Measurements from ENCODE around the gene R3HDM2. TPM values are rescaled to one million over a fixed set of nuclear protein-coding genes. Genes with fewer than 3 reads are reported as not detected.

R3HDM2 gene
- total RNA-seq, 4 donors from 2014 or later, result 26.3 to 56.9 (median 33.3) TPM

- intact Hi-C loops (cut with DNase I; ENCODE audit: low total_unique reads), result no loop called here
- Histone ChIP-seq H3K36me3 (no peaks in the 10 kb centered on the region), H3K4me3 (peak within 1 kb of the TSS; percentile 18 to 52 (median 32)), H3K27ac (no peak within 1 kb of the TSS), H3K9me3 (no peaks in the 10 kb centered on the region), H3K4me1 (peaks cover 16 to 27% (median 18%) of the 10 kb centered on the region in 4 donors), H3K27me3 (peaks cover 68% of the 10 kb centered on the region)
- WGBS, 2 donors (ENCODE audit: low coverage in 1 of 2), result 0 to 2% methylated on average over 2 to 54 of the region's 102 CpGs
- in situ Hi-C loops (cut with MboI; ENCODE audit: low pct_ligation_motif_present in 1 of 4, low pct_unique_long_range_greater_than_20kb in 1 of 4, low sequenced_read_pairs in 3 of 4), result no loop called here
- TF ChIP-seq CTCF (IDR thresholded peaks at IDR 0.05) (no peak), EP300 (IDR thresholded peaks at IDR 0.05; ENCODE audit: low read depth) (no peak), POLR2AphosphoS5 (IDR thresholded peaks at IDR 0.05) (no peak), POLR2A (IDR thresholded peaks at IDR 0.05) (no peak)
- peak; percentile 54 for DNase-seq
These were observed 214.6 kb downstream of the R3HDM2 start, which contains the start of gene NXPH4 for GRCh38 chr12:57216014-57216911. NXPH4 (plus strand) TSS chr12:57216794; CDS start chr12:57216970, 176 bp downstream.

DNA sequence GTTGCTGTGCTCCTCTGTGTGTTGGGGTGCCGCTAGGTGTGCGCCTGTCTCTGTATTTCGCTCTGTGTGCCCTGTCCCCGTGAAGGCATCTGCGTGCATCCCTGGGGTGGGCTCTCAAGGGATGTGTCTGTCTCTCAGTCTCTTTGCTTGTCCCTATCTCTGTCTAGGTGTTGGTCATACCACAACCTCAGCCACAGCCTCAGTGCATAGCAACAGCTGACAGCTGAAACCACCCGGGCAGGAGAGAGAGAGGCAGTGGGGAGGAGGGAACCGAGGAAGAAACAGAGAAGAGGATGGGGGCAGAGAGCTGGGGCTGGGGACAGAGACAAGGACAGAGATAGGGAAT, 215.2 kb downstream of the R3HDM2 start:
- intact Hi-C loops (cut with DNase I; ENCODE audit: low total_unique reads) (no loop called here), in situ Hi-C loops (cut with MboI; ENCODE audit: low pct_ligation_motif_present in 1 of 4, low pct_unique_long_range_greater_than_20kb in 1 of 4, low sequenced_read_pairs in 3 of 4) (no loop called here)
- Histone ChIP-seq H3K36me3 (no peaks in the 10 kb centered on the region), H3K27me3 (peaks cover 62% of the 10 kb centered on the region), H3K4me3 (no peak overlapping the region), H3K27ac (no peak overlapping the region), H3K4me1 (peaks cover 16 to 27% (median 18%) of the 10 kb centered on the region in 4 donors), H3K9me3 (no peaks in the 10 kb centered on the region)
- 11% methylated on average over 7 of the region's 7 CpGs; no CpG with 5 or more reads in 1 of the 2 donors for WGBS, 2 donors (ENCODE audit: low coverage in 1 of 2)
- DNase-seq, result no peak
- no peak for TF ChIP-seq CTCF (IDR thresholded peaks at IDR 0.05)
- TF ChIP-seq POLR2A (IDR thresholded peaks at IDR 0.05), result no peak
- no peak for TF ChIP-seq EP300 (IDR thresholded peaks at IDR 0.05; ENCODE audit: low read depth)
- no peak for TF ChIP-seq POLR2AphosphoS5 (IDR thresholded peaks at IDR 0.05)

DNA sequence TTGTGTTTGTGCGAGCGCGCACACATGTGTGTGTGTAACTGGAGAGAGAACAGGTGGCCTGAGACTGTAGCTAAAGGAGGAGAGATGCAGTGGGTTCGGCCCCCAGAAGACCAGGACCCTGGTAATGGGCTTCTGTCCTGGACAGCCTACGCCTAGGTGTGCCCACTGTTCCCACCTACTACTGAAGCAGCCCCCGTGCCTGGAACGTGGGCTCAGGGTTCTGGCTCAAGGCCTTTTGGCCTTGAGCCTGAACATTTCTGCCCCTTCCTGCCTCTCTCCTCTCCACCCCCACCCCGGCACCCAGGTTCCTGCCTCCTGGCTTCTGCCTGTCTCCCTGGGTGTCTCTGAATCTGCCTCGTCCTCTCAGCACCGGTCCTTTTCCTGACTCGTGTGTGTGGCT, 215.8 kb downstream of the R3HDM2 start:
- intact Hi-C loops (cut with DNase I; ENCODE audit: low total_unique reads), result no loop called here
- Histone ChIP-seq H3K27ac (no peak overlapping the region), H3K27me3 (peaks cover 56% of the 10 kb centered on the region), H3K36me3 (no peaks in the 10 kb centered on the region), H3K4me1 (peaks cover 16 to 27% (median 18%) of the 10 kb centered on the region in 4 donors), H3K4me3 (no peak overlapping the region), H3K9me3 (no peaks in the 10 kb centered on the region)
- 0 to 32% methylated on average over 1 to 11 of the region's 11 CpGs for WGBS, 2 donors (ENCODE audit: low coverage in 1 of 2)
- in situ Hi-C loops (cut with MboI; ENCODE audit: low pct_ligation_motif_present in 1 of 4, low pct_unique_long_range_greater_than_20kb in 1 of 4, low sequenced_read_pairs in 3 of 4), result no loop called here
- TF ChIP-seq POLR2AphosphoS5 (IDR thresholded peaks at IDR 0.05) (no peak), POLR2A (IDR thresholded peaks at IDR 0.05) (no peak), CTCF (IDR thresholded peaks at IDR 0.05) (no peak), EP300 (IDR thresholded peaks at IDR 0.05; ENCODE audit: low read depth) (no peak)
- no peak for DNase-seq

DNA sequence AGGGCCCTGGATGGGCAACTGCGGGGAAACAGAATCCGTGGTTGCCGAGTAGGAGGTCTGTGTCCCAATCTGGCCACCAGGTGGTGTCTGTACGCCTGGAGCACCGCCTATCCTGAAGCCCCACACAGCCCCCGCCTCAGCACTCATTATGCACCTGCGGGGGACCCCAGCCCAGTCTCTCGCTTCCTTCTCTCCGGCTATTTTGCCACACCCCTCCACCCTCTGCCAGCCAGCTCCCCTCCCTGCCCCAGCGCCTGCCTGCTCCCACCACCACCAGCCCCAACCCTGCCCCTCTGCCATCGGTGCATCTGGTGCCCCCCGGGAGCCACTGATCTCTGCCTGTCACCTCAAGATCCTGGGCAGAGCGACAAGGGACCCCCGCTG, 216.5 kb downstream of the R3HDM2 start:
- H3K27me3 ChIP-seq, result peaks cover 49% of the 10 kb centered on the region
- intact Hi-C loops (cut with DNase I; ENCODE audit: low total_unique reads), result no loop called here

More for the DNA sequence above, 216.5 kb downstream of the R3HDM2 start:
- WGBS, 2 donors (ENCODE audit: low coverage in 1 of 2), result 0% methylated on average over 14 of the region's 14 CpGs; no CpG with 5 or more reads in 1 of the 2 donors
- Histone ChIP-seq H3K9me3 (no peaks in the 10 kb centered on the region), H3K4me1 (peaks cover 16 to 27% (median 18%) of the 10 kb centered on the region in 4 donors), H3K27ac (no peak overlapping the region), H3K36me3 (no peaks in the 10 kb centered on the region), H3K4me3 (no peak overlapping the region)
- in situ Hi-C loops (cut with MboI; ENCODE audit: low pct_ligation_motif_present in 1 of 4, low pct_unique_long_range_greater_than_20kb in 1 of 4, low sequenced_read_pairs in 3 of 4), result no loop called here
- TF ChIP-seq POLR2AphosphoS5 (IDR thresholded peaks at IDR 0.05), result peak in 1 of 3 donors; percentile 11
- TF ChIP-seq POLR2A (IDR thresholded peaks at IDR 0.05), result no peak
- TF ChIP-seq EP300 (IDR thresholded peaks at IDR 0.05; ENCODE audit: low read depth), result no peak
- peak; percentile 71 to 78 (median 77) for TF ChIP-seq CTCF (IDR thresholded peaks at IDR 0.05)
- DNase-seq, result peak; percentile 70

Measured in transverse colon (tissue), 4 donors.